ENCODE measurements around the gene LASP1.

LASP1 gene

DNA sequence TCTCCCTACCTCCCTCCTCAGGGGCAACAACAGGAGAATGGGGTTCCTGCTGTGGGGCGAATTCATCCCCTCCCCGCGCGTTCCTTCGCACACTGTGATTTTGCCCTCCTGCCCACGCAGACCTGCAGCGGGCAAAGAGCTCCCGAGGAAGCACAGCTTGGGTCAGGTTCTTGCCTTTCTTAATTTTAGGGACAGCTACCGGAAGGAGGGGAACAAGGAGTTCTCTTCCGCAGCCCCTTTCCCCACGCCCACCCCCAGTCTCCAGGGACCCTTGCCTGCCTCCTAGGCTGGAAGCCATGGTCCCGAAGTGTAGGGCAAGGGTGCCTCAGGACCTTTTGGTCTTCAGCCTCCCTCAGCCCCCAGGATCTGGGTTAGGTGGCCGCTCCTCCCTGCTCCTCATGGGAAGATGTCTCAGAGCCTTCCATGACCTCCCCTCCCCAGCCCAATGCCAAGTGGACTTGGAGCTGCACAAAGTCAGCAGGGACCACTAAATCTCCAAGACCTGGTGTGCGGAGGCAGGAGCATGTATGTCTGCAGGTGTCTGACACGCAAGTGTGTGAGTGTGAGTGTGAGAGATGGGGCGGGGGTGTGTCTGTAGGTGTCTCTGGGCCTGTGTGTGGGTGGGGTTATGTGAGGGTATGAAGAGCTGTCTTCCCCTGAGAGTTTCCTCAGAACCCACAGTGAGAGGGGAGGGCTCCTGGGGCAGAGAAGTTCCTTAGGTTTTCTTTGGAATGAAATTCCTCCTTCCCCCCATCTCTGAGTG lies 49.6 kb downstream of the LASP1 start:
- Histone ChIP-seq H3K9ac (ENCODE audit: low read depth, low read length) (no peak overlapping the region), H3K27me3 (ENCODE audit: insufficient read depth, low read length, poor library complexity) (no peaks in the 10 kb centered on the region), H3K9me3 (ENCODE audit: insufficient read depth, low read length, severe bottlenecking) (no peaks in the 10 kb centered on the region), H3K79me2 (ENCODE audit: insufficient read depth, low read length) (no peaks in the 10 kb centered on the region), H4K20me1 (ENCODE audit: insufficient read depth, low read length) (peaks cover 7% of the 10 kb centered on the region; the same call in 1 of the 2 replicates), H2AFZ (ENCODE audit: low read depth, low read length) (no peak overlapping the region), H3K27ac (ENCODE audit: low read length) (no peak overlapping the region), H3K4me3 (ENCODE audit: low read depth in 1 of 2, low read length in 2 of 2) (no peak overlapping the region), H3K4me1 (ENCODE audit: insufficient read depth, low read length) (no peaks in the 10 kb centered on the region), H3K4me2 (ENCODE audit: insufficient read depth, low read length) (no peak overlapping the region), H3K36me3 (ENCODE audit: insufficient read depth, low read length) (peaks cover 61% of the 10 kb centered on the region)
- no peak for TF ChIP-seq EZH2 (IDR thresholded peaks at IDR 0.05; ENCODE audit: borderline replicate concordance, low read depth, low read length, severe bottlenecking)
- TF ChIP-seq, protein P1, sequence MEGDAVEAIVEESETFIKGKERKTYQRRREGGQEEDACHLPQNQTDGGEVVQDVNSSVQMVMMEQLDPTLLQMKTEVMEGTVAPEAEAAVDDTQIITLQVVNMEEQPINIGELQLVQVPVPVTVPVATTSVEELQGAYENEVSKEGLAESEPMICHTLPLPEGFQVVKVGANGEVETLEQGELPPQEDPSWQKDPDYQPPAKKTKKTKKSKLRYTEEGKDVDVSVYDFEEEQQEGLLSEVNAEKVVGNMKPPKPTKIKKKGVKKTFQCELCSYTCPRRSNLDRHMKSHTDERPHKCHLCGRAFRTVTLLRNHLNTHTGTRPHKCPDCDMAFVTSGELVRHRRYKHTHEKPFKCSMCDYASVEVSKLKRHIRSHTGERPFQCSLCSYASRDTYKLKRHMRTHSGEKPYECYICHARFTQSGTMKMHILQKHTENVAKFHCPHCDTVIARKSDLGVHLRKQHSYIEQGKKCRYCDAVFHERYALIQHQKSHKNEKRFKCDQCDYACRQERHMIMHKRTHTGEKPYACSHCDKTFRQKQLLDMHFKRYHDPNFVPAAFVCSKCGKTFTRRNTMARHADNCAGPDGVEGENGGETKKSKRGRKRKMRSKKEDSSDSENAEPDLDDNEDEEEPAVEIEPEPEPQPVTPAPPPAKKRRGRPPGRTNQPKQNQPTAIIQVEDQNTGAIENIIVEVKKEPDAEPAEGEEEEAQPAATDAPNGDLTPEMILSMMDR (IDR thresholded peaks at IDR 0.05; ENCODE audit: borderline replicate concordance, extremely low read depth, low read length, poor library complexity, severe bottlenecking), result no peak
- no peak for ATAC-seq (ENCODE audit: insufficient read depth, low read depth)
- no peak for DNase-seq

DNA sequence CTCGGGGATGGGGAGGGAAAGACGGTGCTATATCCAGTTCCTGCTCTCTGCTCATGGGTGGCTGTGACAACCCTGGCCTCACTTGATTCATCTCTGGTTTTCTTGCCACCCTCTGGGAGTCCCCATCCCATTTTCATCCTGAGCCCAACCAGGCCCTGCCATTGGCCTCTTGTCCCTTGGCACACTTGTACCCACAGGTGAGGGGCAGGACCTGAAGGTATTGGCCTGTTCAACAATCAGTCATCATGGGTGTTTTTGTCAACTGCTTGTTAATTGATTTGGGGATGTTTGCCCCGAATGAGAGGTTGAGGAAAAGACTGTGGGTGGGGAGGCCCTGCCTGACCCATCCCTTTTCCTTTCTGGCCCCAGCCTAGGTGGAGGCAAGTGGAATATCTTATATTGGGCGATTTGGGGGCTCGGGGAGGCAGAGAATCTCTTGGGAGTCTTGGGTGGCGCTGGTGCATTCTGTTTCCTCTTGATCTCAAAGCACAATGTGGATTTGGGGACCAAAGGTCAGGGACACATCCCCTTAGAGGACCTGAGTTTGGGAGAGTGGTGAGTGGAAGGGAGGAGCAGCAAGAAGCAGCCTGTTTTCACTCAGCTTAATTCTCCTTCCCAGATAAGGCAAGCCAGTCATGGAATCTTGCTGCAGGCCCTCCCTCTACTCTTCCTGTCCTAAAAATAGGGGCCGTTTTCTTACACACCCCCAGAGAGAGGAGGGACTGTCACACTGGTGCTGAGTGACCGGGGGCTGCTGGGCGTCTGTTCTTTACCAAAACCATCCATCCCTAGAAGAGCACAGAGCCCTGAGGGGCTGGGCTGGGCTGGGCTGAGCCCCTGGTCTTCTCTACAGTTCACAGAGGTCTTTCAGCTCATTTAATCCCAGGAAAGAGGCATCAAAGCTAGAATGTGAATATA lies 50.8 kb downstream of the LASP1 start:
- no peak for ATAC-seq (ENCODE audit: insufficient read depth, low read depth)
- Histone ChIP-seq H3K27me3 (ENCODE audit: insufficient read depth, low read length, poor library complexity) (no peaks in the 10 kb centered on the region), H3K9ac (ENCODE audit: low read depth, low read length) (no peak overlapping the region), H4K20me1 (ENCODE audit: insufficient read depth, low read length) (peaks cover 7% of the 10 kb centered on the region; the same call in 1 of the 2 replicates), H2AFZ (ENCODE audit: low read depth, low read length) (no peak overlapping the region), H3K79me2 (ENCODE audit: insufficient read depth, low read length) (no peaks in the 10 kb centered on the region), H3K4me1 (ENCODE audit: insufficient read depth, low read length) (0 out of 2 replicates have a peak, but pooled peaks cover 6% of the 10 kb centered on the region), H3K36me3 (ENCODE audit: insufficient read depth, low read length) (peaks cover 50% of the 10 kb centered on the region), H3K4me2 (ENCODE audit: insufficient read depth, low read length) (no peak overlapping the region), H3K4me3 (ENCODE audit: low read depth in 1 of 2, low read length in 2 of 2) (no peak overlapping the region), H3K27ac (ENCODE audit: low read length) (no peak overlapping the region), H3K9me3 (ENCODE audit: insufficient read depth, low read length, severe bottlenecking) (no peaks in the 10 kb centered on the region)
- TF ChIP-seq EZH2 (IDR thresholded peaks at IDR 0.05; ENCODE audit: borderline replicate concordance, low read depth, low read length, severe bottlenecking), result no peak
- TF ChIP-seq, protein P1 (IDR thresholded peaks at IDR 0.05; ENCODE audit: borderline replicate concordance, extremely low read depth, low read length, poor library complexity, severe bottlenecking), result no peak
- DNase-seq, result no peak

DNA sequence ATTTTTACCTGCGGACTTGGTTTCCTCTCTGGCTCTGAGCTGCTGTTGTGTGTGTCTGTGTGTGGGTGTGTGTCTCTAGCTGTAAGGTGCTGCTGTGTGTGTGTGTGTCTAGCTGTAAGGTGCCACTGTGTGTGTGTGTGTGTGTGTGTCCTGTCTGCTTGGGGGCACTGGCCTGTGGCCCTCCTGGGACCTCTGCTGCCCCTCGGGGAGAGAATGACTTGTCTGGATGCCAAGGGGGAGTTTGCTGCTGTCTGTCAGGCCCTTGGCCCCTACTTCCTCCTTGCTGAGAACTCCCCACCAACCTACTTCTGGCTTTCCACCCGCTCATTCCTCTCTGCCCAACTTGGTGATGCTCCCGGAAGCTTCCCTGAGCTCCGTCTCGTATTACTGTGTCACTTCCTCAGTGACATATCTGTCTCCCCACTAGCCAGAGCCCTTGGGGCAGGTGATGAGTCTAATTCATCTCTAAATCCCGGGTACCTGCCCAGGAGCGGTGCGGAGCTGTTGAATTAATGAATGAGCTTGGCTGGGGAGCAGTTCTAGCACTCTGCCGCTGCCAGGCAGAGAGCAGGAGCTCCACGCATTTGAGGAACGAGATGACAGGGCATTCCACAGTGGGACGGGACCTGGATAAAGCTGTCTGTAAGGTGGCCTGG lies 52.0 kb downstream of the LASP1 start:
- ATAC-seq (ENCODE audit: insufficient read depth, low read depth), result no peak
- Histone ChIP-seq H3K9me3 (ENCODE audit: insufficient read depth, low read length, severe bottlenecking) (no peaks in the 10 kb centered on the region), H3K4me2 (ENCODE audit: insufficient read depth, low read length) (no peak overlapping the region), H3K9ac (ENCODE audit: low read depth, low read length) (no peak overlapping the region), H3K4me1 (ENCODE audit: insufficient read depth, low read length) (peaks cover 13% of the 10 kb centered on the region), H3K4me3 (ENCODE audit: low read depth in 1 of 2, low read length in 2 of 2) (no peak overlapping the region), H2AFZ (ENCODE audit: low read depth, low read length) (no peak overlapping the region), H3K27me3 (ENCODE audit: insufficient read depth, low read length, poor library complexity) (no peaks in the 10 kb centered on the region), H3K79me2 (ENCODE audit: insufficient read depth, low read length) (no peaks in the 10 kb centered on the region), H3K27ac (ENCODE audit: low read length) (no peak overlapping the region), H4K20me1 (ENCODE audit: insufficient read depth, low read length) (peaks cover 6% of the 10 kb centered on the region; the same call in 1 of the 2 replicates), H3K36me3 (ENCODE audit: insufficient read depth, low read length) (peaks cover 39% of the 10 kb centered on the region)
- no peak for DNase-seq
- no peak for TF ChIP-seq EZH2 (IDR thresholded peaks at IDR 0.05; ENCODE audit: borderline replicate concordance, low read depth, low read length, severe bottlenecking)
- TF ChIP-seq, protein P1 (IDR thresholded peaks at IDR 0.05; ENCODE audit: borderline replicate concordance, extremely low read depth, low read length, poor library complexity, severe bottlenecking), result no peak

All from DND-41 (cell line).